ENCODE data around the gene C9orf50.

Gene C9orf50

GRCh38 chr9:129597355-129598088, 23.4 kb downstream of the C9orf50 start:
- no CpG with 5 or more reads among the region's 57 CpGs for WGBS, 2 donors (ENCODE audit: extremely low coverage in 2 of 2, insufficient read length in 2 of 2, insufficient replicate concordance in 1 of 2)
- Histone ChIP-seq H3K23ac (ENCODE audit: low read depth, low read length, poor library complexity) (peak overlapping the region; percentile 81), H3K18ac (ENCODE audit: low read length) (peak overlapping the region; percentile 95), H3K27ac (replicated peaks; ENCODE audit: low read length) (peak overlapping the region; percentile 82), H3K9ac (ENCODE audit: low read depth, low read length, poor library complexity) (peak overlapping the region; percentile 88), H3K4ac (ENCODE audit: low read length) (peak overlapping the region; percentile 71), H4K8ac (ENCODE audit: low read depth, low read length) (no peak overlapping the region), H3K27me3 (ENCODE audit: control insufficient read depth in 3 of 3, insufficient read depth in 3 of 3, low read depth in 1 of 3, low read length in 3 of 3) (no peaks in the 10 kb centered on the region), H2AK5ac (ENCODE audit: low read depth, low read length) (peak overlapping the region; percentile 99), H2BK120ac (ENCODE audit: low read depth, low read length) (peak overlapping the region; percentile 95), H3K4me3 (ENCODE audit: low read length in 2 of 2) (peak overlapping the region; percentile 60 to 72), H3K36me3 (replicated peaks in 1 of 2; ENCODE audit: control insufficient read depth in 2 of 2, insufficient read depth in 2 of 2, low read length in 2 of 2) (no peaks in the 10 kb centered on the region), H2BK12ac (ENCODE audit: low read length) (peak overlapping the region; percentile 16), H2BK5ac (ENCODE audit: low read length) (peak overlapping the region; percentile 91), H3K9me3 (replicated peaks in 1 of 2; ENCODE audit: control insufficient read depth in 2 of 2, insufficient read depth in 1 of 2, low read depth in 1 of 2, low read length in 2 of 2) (no peaks in the 10 kb centered on the region), H2AFZ (ENCODE audit: low read length) (peak overlapping the region; percentile 92), H2BK15ac (ENCODE audit: low read length) (peak overlapping the region; percentile 2), H3K4me1 (ENCODE audit: control insufficient read depth in 2 of 2, insufficient read depth in 1 of 2, low read depth in 1 of 2, low read length in 2 of 2) (peaks cover 22 to 24% of the 10 kb centered on the region in 2 donors), H3K4me2 (ENCODE audit: insufficient read depth, low read length, poor library complexity, severe bottlenecking) (peak overlapping the region; percentile 90), H4K91ac (ENCODE audit: low read depth, low read length, poor library complexity) (peak overlapping the region; percentile 40), H3K79me1 (ENCODE audit: low read depth, low read length) (no peaks in the 10 kb centered on the region), H3K14ac (ENCODE audit: low read length) (peak overlapping the region; percentile 83)
- peak; percentile 70 for DNase-seq (ENCODE audit: low spot score)

- peaks cover 21 to 23% of the 10 kb centered on the region in 2 donors for H3K4me1 ChIP-seq (ENCODE audit: control insufficient read depth in 2 of 2, insufficient read depth in 1 of 2, low read depth in 1 of 2, low read length in 2 of 2)
- H3K9ac ChIP-seq (ENCODE audit: low read depth, low read length, poor library complexity), result peak overlapping the region; percentile 53
- peak overlapping the region; percentile 90 for H3K4me2 ChIP-seq (ENCODE audit: insufficient read depth, low read length, poor library complexity, severe bottlenecking)
- H2AK5ac ChIP-seq (ENCODE audit: low read depth, low read length), result peak overlapping the region; percentile 58
- peak overlapping the region; percentile 92 for H2AFZ ChIP-seq (ENCODE audit: low read length)
- H3K4ac ChIP-seq (ENCODE audit: low read length), result no peak overlapping the region
- peak overlapping the region; percentile 60 to 76 for H3K4me3 ChIP-seq (ENCODE audit: low read length in 2 of 2)
- peak overlapping the region; percentile 2 for H2BK15ac ChIP-seq (ENCODE audit: low read length)
- no peaks in the 10 kb centered on the region for H3K9me3 ChIP-seq (replicated peaks in 1 of 2; ENCODE audit: control insufficient read depth in 2 of 2, insufficient read depth in 1 of 2, low read depth in 1 of 2, low read length in 2 of 2)
- no peaks in the 10 kb centered on the region for H3K79me1 ChIP-seq (ENCODE audit: low read depth, low read length)
- WGBS, 2 donors (ENCODE audit: extremely low coverage in 2 of 2, insufficient read length in 2 of 2, insufficient replicate concordance in 1 of 2), result no CpG with 5 or more reads among the region's 33 CpGs
- no peak overlapping the region for H3K14ac ChIP-seq (ENCODE audit: low read length)
- H4K8ac ChIP-seq (ENCODE audit: low read depth, low read length), result no peak overlapping the region
- H4K91ac ChIP-seq (ENCODE audit: low read depth, low read length, poor library complexity), result no peak overlapping the region
- H2BK12ac ChIP-seq (ENCODE audit: low read length), result peak overlapping the region; percentile 65
- peak; percentile 76 for DNase-seq (ENCODE audit: low spot score)
- H2BK120ac ChIP-seq (ENCODE audit: low read depth, low read length), result peak overlapping the region; percentile 95
- no peaks in the 10 kb centered on the region for H3K27me3 ChIP-seq (ENCODE audit: control insufficient read depth in 3 of 3, insufficient read depth in 3 of 3, low read depth in 1 of 3, low read length in 3 of 3)
- H3K18ac ChIP-seq (ENCODE audit: low read length), result peak overlapping the region; percentile 99
- peak overlapping the region; percentile 52 for H3K23ac ChIP-seq (ENCODE audit: low read depth, low read length, poor library complexity)
- peak overlapping the region; percentile 82 for H3K27ac ChIP-seq (replicated peaks; ENCODE audit: low read length)
- H3K36me3 ChIP-seq (replicated peaks in 1 of 2; ENCODE audit: control insufficient read depth in 2 of 2, insufficient read depth in 2 of 2, low read length in 2 of 2), result no peaks in the 10 kb centered on the region
- peak overlapping the region; percentile 91 for H2BK5ac ChIP-seq (ENCODE audit: low read length)
Measured at GRCh38 chr9:129596541-129597331, 24.2 kb downstream of the C9orf50 start.

GRCh38 chr9:129595903-129596540, 24.9 kb downstream of the C9orf50 start:
- H3K36me3 ChIP-seq (replicated peaks in 1 of 2; ENCODE audit: control insufficient read depth in 2 of 2, insufficient read depth in 2 of 2, low read length in 2 of 2), result no peaks in the 10 kb centered on the region
- no peaks in the 10 kb centered on the region for H3K27me3 ChIP-seq (ENCODE audit: control insufficient read depth in 3 of 3, insufficient read depth in 3 of 3, low read depth in 1 of 3, low read length in 3 of 3)
- no peak overlapping the region for H3K9ac ChIP-seq (ENCODE audit: low read depth, low read length, poor library complexity)
- H2BK5ac ChIP-seq (ENCODE audit: low read length), result peak overlapping the region; percentile 91
- no peak overlapping the region for H3K4me3 ChIP-seq (ENCODE audit: low read length in 2 of 2)
- H3K9me3 ChIP-seq (replicated peaks in 1 of 2; ENCODE audit: control insufficient read depth in 2 of 2, insufficient read depth in 1 of 2, low read depth in 1 of 2, low read length in 2 of 2), result no peaks in the 10 kb centered on the region
- peak overlapping the region; percentile 87 for H2BK12ac ChIP-seq (ENCODE audit: low read length)
- H2AFZ ChIP-seq (ENCODE audit: low read length), result peak overlapping the region; percentile 92
- no peak overlapping the region for H3K4ac ChIP-seq (ENCODE audit: low read length)
- H4K8ac ChIP-seq (ENCODE audit: low read depth, low read length), result no peak overlapping the region
- peak overlapping the region; percentile 24 for H3K27ac ChIP-seq (replicated peaks; ENCODE audit: low read length)
- H2AK5ac ChIP-seq (ENCODE audit: low read depth, low read length), result no peak overlapping the region
- H3K14ac ChIP-seq (ENCODE audit: low read length), result no peak overlapping the region
- peaks cover 21 to 23% of the 10 kb centered on the region in 2 donors for H3K4me1 ChIP-seq (ENCODE audit: control insufficient read depth in 2 of 2, insufficient read depth in 1 of 2, low read depth in 1 of 2, low read length in 2 of 2)
- H2BK120ac ChIP-seq (ENCODE audit: low read depth, low read length), result no peak overlapping the region
- H3K18ac ChIP-seq (ENCODE audit: low read length), result peak overlapping the region; percentile 55
- no CpG with 5 or more reads among the region's 6 CpGs for WGBS, 2 donors (ENCODE audit: extremely low coverage in 2 of 2, insufficient read length in 2 of 2, insufficient replicate concordance in 1 of 2)
- H2BK15ac ChIP-seq (ENCODE audit: low read length), result no peak overlapping the region
- H4K91ac ChIP-seq (ENCODE audit: low read depth, low read length, poor library complexity), result no peak overlapping the region
- DNase-seq (ENCODE audit: low spot score), result no peak
- H3K23ac ChIP-seq (ENCODE audit: low read depth, low read length, poor library complexity), result no peak overlapping the region
- no peaks in the 10 kb centered on the region for H3K79me1 ChIP-seq (ENCODE audit: low read depth, low read length)
- H3K4me2 ChIP-seq (ENCODE audit: insufficient read depth, low read length, poor library complexity, severe bottlenecking), result peak overlapping the region; percentile 90
